GM12872 (cell line): Measurements from ENCODE around the gene MSH5.
A peak's percentile ranks its signal among the peaks of the same experiment; 100 is the strongest.

Experiments used
- TF ChIP-seq, protein P1 (sequence below): IDR thresholded peaks from 3 replicates; pipeline ENCODE4 v1.5.1; 2011; ENCODE audit warnings: low read depth, mild to moderate bottlenecking, low read length, moderate library complexity; ENCODE audit not compliant: insufficient read depth

The MSH5 gene

DNA sequence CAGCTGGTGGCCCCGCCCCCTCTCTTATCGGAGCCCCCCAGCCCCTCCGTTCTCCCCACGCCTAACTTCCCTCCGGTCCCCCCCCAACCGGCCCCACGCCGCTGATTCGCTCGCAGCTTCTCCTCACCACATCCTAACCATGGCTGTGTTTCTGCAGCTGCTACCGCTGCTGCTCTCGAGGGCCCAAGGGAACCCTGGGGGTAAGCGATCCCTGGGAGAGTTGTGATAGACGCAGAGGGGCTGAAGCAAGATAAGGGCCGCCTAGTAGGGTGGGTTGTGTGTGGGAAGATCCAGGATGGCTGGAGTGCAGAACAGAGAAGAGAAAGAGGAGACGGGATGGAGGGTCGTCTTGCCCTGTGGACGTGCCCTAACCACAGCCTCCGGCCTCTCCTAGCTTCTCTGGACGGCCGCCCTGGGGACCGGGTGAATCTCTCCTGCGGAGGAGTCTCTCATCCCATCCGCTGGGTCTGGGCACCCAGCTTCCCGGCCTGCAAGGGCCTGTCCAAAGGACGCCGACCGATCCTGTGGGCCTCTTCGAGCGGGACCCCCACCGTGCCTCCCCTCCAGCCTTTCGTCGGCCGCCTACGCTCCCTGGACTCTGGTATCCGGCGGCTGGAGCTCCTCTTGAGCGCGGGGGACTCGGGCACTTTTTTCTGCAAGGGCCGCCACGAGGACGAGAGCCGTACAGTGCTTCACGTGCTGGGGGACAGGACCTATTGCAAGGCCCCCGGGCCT, 16.4 kb upstream of the MSH5 start, which contains the start of gene MPIG6B:
Gene MPIG6B (plus strand): TSS at position 129 of the 735 bp plus-strand sequence. CDS start 11 bp downstream, at position 140.
- TF ChIP-seq, protein P1, sequence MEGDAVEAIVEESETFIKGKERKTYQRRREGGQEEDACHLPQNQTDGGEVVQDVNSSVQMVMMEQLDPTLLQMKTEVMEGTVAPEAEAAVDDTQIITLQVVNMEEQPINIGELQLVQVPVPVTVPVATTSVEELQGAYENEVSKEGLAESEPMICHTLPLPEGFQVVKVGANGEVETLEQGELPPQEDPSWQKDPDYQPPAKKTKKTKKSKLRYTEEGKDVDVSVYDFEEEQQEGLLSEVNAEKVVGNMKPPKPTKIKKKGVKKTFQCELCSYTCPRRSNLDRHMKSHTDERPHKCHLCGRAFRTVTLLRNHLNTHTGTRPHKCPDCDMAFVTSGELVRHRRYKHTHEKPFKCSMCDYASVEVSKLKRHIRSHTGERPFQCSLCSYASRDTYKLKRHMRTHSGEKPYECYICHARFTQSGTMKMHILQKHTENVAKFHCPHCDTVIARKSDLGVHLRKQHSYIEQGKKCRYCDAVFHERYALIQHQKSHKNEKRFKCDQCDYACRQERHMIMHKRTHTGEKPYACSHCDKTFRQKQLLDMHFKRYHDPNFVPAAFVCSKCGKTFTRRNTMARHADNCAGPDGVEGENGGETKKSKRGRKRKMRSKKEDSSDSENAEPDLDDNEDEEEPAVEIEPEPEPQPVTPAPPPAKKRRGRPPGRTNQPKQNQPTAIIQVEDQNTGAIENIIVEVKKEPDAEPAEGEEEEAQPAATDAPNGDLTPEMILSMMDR: no peak

DNA sequence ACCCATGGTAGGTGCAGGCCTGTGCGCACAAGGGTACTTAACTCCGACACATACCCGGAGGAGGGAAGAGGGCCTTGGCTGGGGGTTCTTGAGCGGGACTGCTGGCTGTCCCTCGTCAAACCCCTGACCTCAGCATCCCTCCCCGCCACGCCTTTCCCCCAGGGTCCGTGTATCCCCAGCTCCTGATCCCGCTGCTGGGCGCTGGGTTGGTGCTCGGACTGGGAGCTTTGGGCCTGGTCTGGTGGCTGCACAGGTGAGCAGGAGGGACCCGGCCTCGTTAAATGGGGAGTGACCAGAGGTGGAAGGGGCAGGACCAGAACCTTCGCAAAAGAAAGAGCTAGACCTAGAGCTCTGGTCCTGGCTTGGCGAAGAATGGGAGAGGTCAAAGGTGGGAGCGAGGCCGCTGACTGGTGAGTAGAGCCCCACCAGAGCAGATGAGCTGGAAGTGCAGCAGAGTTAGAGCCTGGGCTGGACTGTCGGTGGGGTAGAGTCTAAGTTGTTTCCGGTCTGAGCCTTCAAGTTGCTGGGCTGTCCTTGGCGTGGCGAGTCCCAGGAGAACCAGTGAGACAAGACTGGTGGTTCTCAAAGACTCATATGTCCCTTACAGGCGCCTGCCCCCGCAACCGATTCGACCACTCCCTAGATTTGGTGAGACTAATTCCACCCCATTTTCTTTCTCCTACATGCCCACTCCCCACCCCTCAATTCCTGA, 15.7 kb upstream of the MSH5 start:
- TF ChIP-seq, protein P1: no peak

DNA sequence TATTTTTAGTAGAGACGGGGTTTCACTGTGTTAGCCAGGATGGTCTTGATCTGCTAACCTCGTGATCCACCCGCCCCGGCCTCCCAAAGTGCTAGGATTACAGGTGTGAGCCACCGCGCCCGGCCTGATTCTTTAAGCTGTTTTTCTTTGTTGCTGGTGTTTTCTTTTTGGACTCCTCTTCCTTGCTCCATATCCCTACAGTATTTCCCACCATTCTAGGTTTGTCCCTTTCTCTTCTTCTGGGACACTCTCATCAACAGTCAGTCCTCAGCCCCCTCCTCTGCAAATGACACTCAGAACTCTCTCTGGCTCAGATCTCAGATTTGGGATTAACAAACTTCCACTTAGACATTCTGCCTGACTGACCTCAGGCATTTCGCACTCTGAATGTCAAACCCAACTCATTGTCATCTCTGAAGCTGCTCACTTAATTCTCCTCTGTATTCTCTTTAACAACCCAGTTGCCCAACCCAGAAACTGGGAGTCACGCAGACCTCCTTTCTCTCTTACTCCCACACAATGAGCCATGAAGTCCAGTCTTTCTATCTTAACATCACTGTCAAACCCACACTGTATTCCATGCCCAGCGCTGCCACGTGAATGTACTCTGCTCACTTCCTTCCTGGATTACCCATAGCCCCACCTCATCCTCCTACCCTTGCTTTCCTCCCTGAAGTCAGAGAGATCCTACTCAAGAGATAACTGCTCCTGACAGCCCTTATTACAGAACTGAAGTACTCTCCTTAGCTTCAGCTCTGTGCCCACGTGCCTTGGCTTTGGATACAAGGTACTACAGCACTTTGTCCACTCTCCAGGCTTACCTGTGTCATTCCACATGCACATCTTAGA, 14.1 kb upstream of the MSH5 start:
- TF ChIP-seq, protein P1: no peak

DNA sequence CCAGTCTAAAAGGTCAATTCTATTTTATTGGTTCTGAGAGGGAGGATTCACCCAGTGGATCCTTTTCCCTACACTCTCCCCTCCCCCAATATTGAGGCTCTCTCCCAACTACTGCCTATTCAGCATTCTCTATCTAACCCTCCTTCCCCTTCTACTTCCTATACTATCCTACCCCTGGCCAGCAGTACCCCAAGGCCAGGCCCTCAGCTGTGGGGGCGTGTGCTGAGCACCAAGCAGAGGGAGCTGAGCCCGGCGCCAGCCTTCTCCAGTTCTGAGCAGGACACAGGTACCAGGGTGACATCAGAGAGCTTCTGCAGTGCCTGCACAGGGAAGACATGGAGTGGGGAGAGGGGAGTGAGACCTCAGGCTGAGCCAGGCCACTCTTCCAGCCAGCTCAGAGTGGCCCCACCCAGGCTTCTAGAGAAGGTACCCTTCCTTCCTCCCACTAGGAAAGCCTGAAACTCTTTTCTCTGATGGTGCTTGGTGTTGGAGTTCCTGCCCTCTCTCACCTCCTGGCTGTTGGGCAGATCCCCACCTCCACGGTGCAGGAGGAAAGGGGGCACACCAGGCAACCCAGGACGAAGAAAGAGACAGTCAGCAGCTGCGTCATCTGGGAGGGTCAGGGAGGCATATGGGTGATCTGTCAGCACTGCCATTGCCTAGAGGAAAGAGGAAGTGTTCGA, 12.6 kb upstream of the MSH5 start:
- TF ChIP-seq, protein P1: no peak

DNA sequence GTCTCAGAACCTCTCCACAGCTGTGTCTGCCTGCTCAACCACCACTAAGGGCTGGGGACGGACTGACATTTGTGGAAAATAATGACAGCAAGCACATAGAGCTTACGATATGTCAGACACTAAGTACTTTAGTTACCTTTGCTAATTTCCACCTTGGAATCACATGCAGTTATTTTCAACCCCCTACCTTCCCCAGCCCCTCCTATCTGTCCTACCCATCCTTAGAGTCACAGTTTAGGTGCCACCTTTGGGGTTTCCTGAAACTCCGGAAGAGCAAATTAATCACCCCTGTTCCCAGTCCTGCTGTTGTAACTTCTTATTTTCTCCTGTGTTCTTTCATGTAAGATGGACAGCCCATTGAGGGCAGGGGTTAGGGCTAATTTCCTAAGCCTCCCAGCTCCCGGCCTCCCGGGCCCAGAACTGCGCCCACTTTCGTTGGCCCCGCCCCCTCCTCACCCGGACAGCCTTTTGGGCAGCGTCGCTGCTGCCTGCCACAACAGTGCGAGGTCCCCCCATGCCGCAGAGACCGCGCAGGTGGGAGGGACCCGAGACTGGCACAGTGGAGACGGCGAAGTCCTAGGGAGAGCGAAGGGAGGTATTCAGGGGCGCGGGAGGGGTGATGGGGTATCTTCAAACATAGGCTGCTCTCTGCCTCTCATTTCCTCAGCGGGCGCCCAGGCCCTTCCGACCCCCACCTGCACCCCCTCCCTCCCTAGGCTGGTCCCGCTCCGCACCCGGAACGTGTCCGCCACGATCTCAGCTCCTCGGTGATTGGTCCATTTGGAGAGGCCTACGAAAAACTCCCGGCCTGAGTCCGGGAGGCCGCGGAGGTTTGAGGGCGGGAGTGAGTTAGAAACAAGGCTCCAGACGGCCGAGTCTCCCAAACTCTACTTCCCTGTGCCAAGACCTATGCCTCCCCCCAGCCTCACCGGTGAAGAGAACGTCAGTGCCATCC, 11.8 kb upstream of the MSH5 start:
- TF ChIP-seq, protein P1: no peak

DNA sequence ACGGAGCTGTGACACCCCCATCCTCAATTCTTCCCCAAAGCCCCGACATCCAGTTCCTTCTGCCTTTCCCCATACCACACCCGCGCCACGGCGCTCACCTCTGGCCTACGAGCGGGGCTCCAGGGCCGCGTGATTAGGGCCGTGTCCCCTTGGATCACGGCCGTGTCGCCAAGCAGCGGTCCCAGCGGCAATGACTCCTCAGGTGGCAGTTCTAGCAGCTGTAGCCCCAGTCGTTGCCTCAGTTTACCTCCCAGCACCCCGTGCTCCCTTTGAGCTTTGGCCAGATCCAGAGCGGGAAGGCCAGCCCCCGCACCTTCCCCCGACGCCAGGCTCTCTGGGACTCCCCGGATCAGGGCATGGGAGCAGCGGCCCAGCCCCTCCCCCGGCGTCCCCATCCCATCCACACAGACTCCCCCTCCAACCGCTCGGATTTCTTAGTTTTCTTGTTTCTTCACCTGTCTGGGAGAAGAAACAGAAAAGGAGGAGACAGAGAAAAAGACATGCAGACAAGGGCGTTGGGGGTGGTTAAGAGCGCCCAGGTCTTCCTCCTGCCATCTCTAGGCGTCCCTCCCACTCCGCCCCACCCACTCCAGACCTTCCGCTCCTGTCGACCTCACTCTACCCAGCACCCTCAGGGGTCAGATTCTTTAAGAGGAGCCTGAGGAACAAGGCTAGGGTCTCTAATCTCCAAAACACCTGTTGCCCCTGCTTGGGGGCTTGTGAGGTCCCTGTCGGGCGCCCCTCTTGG, 10.9 kb upstream of the MSH5 start, which contains the start of gene DDAH2:
Gene DDAH2 (minus strand): TSS at position 533 of the 748 bp plus-strand sequence. CDS start 138 bp downstream, at position 395.
- TF ChIP-seq, protein P1: peak; percentile 85
